PC-3 (cell line): ENCODE data around the gene NEDD4.

Source experiments
- CTCF ChIP-seq: fragments of 300-600 bp; sonication (generic); conservative IDR thresholded peaks from 2 replicates; pipeline ENCODE4 v1.5.1; 2017; ENCODE audit warnings: antibody characterized with exemption, low read depth, mild to moderate bottlenecking, low read length
- EZH2 ChIP-seq: fragments of 300-600 bp; sonication (generic); IDR thresholded peaks from one replicate; pipeline ENCODE4 v1.6.1; 2017; ENCODE audit warnings: antibody characterized with exemption, mild to moderate bottlenecking, low read length; ENCODE audit not compliant: unreplicated experiment
- EZH2phosphoT487 ChIP-seq: fragments of 300-600 bp; sonication (generic); IDR thresholded peaks from 2 replicates; pipeline ENCODE4 v1.6.1; 2018; ENCODE audit warnings: mild to moderate bottlenecking, antibody characterized with exemption, low read length, borderline replicate concordance

GRCh38 chr15:56042498-56042897 is 49.1 kb upstream of the NEDD4 start:
- TF ChIP-seq CTCF: no peak
- no peak for TF ChIP-seq EZH2
- no peak for TF ChIP-seq EZH2phosphoT487
